ENCODE data around the gene TRAPPC4. TPM values are rescaled to one million over a fixed set of nuclear protein-coding genes. Genes with fewer than 3 reads are reported as not detected.
"Not testable (repeated sequence)": the region's sequence is repeated elsewhere in the genome, so short reads cannot be mapped to it uniquely, and the experiment has no call there.

TRAPPC4 gene
- total RNA-seq, 1 experiment from 2014 or later, result 110 TPM

DNA sequence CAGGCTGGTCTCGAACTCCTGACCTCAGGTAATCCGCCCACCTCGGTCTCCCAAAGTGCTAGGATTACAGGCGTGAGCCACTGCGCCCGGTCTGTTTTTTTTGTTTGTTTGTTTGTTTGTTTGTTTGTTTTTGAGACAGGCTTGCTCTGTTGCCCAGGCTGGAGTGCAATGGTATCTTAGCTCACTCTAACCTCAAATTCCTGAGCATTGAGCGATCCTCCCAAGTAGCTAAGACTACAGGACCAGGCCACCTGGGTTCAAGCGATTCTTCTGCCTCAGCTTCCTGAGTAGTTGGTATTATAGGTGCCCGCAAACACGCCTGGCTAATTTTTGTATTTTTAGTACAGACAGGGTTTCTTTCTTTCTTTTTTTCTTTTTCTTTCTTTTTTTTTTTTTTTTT, 14.9 kb downstream of the TRAPPC4 start:
- DNase-seq (ENCODE audit: low read depth), result not testable (repeated sequence)

DNA sequence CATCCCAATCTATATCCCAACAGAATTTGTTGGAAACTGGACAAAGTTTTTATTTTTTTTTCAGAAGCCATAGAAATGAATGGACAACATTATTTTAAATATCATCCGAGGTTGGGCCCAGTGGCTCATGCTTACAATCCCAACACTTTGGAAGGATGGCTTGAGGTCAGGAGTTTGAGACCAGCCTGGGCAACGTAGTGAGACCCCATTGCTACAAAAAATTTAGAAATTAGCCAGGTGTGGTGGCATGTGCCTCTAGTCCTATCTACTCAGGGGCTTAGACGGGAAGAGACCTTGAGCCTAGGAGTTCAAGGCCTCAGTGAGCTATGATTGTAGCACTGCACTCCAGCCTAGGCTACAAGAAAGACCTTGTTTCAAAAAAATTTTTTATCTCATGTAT, 16.2 kb downstream of the TRAPPC4 start:
- DNase-seq (ENCODE audit: low read depth), result no peak

DNA sequence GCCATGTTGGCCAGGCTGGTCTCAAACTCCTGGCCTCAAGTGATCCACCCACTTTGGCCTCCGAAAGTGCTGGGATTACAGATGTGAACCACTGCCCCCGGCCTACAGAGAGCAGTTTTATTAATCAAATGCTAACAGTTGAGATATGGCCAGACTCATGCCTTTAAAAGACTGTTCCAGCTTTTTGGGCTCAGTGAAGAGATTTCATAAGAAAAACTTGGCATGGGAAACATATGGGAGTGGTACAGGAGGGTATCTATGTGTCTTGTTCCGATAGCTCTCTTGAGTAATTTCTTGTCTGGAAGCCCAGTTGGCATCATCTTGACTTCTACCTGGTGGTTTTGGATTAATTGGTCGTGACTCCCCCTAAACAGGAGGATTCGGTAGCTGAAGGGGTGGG, 20.3 kb downstream of the TRAPPC4 start:
- no peak for DNase-seq (ENCODE audit: low read depth)

DNA sequence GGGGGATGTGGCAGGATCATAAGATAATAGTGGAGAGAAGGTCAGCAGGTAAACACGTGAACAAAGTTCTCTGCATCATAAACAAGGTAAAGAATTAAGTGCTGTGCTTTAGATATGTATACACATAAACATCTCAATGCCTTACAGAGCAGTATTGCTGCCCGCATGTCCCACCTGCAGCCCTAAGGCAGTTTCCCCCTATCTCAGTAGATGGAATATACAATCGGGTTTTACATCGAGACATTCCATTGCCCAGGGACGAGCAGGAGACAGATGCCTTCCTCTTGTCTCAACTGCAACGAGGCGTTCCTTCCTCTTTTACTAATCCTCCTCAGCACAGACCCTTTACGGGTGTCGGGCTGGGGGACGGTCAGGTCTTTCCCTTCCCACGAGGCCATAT, 20.9 kb downstream of the TRAPPC4 start:
- not testable (repeated sequence) for DNase-seq (ENCODE audit: low read depth)

DNA sequence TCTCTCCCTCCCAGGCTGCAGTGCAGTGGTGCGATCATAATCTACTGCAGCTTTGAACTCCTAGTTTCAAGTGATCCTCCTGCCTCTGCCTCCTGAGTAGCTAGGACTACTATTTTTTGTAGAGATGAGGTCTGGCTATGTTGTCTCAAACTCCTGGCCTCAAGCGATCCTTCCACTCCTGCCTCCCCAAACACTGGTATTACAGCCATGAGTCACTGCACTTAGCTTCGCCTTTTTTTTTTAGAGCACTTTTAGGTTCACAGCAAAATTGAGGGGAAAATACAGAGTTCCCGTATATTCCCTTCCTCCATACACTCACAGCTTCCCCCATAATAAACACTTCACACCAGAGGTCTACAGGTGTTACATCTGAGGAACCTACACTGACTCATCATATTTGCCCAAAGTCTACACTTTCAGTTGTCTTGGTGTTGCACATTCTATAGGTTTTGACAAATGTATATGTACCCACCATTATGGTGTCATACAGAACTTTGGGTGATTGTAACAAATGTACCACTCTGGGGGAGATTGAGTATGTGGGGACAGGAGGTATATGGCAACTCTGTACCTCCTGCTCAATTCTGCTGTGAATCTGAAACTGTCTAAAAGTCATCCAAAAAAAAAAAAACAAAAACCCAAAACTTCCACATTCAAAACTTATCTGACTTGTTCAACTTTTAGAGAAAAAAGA, 23.4 kb downstream of the TRAPPC4 start:
- DNase-seq (ENCODE audit: low read depth), result peak; percentile 23

DNA sequence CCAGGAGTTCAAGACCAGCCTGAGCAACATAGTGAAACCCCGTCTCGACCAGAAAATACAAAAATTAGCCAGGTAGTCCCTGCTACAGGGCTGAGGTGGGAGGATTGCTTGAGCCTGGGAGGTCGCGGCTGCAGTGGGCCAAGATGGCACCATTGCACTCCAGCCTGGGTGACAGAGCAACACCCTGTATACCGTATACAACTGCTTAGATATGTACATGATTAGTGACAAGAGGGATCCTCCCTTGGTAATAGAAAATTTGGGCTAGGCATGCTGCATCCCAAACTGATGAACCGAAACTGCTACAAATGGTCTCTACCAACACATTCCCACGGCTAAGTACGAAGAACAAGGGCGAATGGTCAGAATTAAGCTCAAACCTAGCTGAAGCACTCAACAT, 24.4 kb downstream of the TRAPPC4 start:
- DNase-seq (ENCODE audit: low read depth), result no peak

DNA sequence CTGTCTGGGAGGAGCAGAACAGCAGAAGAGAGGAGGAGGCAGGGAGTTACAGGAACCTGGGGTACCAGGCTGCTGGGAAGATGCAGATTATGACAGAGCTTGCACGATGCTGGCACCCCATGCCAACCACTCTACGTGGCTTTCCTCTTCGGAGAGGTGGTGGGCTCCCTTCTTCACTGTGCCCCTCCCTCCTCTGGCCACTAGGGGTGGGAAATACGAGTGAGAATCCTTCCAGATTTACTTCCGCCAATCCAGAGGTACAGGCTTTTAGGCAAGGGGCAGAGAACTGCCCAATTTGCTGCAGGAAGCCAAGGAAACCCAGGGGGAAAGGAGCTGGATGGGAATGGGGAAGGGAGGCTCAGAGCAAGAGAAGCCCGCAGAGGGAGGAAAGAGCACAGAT, 26.1 kb downstream of the TRAPPC4 start:
- DNase-seq (ENCODE audit: low read depth), result no peak

DNA sequence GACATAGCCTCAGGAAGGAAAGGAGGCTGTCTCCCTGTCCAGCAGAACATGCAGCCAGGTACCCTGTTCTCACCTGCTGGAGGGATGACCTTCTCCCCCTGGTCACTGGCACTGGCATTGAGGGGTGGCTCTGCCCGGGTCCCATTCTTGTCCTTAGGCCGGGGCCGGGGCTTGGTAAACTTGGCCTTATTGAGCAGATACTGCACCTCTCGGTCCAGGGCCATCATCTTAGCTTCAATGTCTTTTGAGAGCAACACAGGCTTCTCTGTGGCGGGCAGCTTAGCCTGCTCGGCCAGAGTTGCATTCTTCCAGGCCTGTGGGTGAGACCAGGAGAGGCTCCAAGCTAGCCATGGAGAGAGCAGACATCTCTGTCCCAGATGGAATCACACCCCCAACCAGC, 27.9 kb downstream of the TRAPPC4 start:
- DNase-seq (ENCODE audit: low read depth), result no peak

DNA sequence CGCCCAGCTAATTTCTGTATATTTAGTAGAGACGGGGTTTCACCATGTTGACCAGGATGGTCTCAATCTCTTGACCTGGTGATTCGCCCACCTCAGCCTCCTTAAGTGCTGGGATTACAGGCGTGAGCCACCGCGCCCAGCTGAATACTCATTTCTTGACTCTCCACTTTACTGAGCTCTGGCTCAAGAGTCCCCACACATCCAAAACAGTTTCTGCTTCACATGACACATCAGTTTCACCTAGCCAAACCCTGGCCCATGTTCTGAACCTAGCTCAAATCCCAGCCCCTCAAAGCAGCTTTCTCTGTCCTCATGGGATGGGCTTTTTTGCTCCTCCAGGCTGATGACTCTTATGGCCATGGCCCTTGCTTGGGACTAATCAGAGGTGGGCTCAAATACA, 28.6 kb downstream of the TRAPPC4 start:
- no peak for DNase-seq (ENCODE audit: low read depth)

DNA sequence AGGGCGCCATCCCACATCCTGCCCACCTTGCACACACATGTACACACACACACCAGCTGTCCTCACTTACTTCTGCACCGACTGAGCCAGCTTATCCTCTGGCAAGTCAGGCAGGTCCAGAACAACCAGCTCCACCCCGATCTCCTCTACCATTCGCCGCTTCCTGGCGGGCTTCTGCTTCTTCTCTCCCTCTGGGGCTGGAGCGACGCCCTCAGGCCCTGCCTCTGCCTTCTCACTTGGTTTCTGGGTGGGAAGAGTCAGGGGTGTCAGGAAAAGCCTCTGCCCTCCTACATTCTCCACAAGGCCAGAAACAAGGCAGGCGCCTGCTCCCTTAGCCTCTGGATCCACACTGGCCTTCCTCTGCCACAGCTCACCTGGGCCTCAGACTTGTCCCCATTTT, 30.1 kb downstream of the TRAPPC4 start:
- DNase-seq (ENCODE audit: low read depth), result no peak

DNA sequence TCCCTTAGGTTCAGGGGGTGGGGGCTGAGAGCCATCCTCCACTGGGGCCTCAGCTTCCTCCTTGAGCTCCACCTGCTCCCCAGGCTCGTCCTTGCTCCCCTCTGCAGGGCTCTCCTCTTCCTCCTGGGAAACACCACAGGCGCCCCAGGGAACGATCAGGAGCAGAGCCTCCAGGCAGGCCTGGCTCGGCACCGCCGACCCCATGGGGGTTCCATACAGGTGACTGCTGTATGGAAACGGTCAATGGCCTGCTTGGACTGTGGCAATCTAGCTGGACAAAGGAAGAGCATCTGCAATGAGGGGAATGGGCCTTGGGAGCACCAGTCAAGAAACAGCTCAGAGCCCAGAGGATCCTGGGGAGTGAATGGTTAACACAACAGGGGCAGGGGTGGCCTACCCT, 30.5 kb downstream of the TRAPPC4 start:
- DNase-seq (ENCODE audit: low read depth), result no peak

DNA sequence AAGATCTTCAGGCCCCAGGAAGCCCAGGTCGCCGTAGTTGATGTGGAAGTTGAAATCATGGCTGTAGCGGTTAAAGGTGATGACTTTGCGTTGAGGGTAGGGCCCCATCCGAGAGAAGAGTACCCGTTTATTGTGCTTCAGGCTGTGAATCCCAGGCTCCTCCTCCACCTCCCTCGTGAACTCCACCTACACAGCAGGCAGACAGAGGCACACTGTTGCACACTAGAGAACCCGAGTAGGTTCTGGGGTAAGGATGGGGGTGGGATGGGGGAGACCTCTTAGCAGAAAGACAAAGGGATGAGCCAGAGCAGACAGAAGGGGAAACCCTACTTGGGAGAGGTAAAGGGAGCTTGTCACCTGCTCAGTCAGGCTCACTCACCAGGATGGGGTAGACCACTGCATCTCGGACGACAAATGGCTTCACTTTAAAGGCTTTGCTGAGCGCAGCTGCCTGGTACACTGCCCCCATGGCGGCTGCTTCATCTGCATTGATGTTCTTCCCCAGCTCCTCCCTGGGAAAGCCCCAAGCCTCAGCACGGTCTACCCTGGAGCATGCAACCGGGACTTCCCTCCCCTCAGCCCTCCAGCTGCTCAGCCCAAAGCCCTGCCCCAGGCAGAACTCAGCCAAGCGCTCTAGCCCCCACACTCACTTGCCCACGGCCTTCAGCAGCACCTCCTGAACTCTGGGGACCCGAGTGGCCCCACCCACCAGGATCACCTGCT, 33.0 kb downstream of the TRAPPC4 start:
- DNase-seq (ENCODE audit: low read depth), result no peak

DNA sequence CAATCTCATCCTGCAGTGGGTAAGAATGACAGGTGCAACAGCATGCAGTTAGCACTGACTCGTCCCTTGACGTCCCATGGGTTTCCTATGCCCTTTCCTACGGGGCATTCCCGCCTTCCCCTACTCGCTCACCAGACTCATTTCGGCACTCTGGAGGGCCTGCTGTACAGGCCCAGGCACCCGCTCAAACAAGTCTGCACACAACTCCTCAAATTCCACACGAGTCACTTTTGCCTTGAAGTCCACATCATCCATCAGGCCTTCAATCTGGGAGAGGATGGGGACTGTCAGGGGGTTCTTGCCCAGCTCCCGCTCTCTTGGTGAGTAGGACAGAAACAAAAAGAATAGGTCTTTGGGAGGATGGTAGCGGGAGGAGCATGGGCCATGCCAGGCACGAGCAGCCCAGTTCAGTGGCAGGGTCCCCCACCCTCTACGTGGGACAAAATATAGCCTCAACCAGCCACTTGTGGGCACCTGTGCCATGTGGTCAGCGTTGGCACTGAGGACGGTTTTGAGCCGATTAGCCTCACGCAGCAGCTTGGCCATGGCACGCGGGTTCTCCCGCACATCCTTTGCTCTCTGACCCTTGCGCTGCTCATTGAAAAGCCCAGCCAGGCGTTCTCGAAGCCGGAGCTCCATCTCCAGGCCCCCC, 33.7 kb downstream of the TRAPPC4 start:
- no peak for DNase-seq (ENCODE audit: low read depth)

DNA sequence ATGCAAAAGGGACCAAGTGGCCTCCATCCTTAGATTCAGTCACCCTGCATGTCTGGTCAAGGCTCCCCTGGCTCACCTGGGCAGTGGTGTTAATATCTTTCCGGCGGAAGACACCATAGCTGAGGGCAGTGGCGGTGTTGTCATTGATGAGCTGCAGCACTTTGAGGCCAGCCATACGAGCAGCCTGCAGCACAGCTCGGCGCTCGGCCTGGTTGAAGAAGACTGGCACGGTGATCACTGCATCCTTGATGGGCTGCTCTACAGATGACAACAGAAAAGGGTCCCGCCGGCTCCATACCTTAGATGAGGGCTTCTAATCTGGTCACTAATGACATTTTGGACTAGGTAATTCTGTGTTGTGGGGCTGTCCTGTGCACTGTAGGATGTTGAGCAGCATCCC, 35.9 kb downstream of the TRAPPC4 start:
- no peak for DNase-seq (ENCODE audit: low read depth)

DNA sequence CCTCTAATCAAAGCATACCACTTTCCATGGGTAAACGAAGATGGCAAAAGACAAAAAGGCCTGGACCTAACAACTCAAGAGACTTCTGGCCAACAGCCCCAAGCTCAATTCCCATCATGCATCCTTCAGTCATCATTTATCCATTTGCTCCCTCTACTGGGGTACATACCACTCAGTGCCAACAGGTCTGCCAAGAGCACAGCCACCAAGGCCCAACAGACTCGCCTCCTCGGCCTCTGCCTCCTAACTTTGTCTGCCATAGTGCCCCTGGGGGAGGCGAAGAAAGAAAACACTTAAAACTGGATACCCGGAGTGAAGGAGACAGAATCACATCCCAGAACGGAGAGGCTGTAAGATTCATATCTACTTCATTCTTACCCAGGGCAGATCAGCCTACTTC, 37.3 kb downstream of the TRAPPC4 start:
- peak; percentile 17 for DNase-seq (ENCODE audit: low read depth)

DNA sequence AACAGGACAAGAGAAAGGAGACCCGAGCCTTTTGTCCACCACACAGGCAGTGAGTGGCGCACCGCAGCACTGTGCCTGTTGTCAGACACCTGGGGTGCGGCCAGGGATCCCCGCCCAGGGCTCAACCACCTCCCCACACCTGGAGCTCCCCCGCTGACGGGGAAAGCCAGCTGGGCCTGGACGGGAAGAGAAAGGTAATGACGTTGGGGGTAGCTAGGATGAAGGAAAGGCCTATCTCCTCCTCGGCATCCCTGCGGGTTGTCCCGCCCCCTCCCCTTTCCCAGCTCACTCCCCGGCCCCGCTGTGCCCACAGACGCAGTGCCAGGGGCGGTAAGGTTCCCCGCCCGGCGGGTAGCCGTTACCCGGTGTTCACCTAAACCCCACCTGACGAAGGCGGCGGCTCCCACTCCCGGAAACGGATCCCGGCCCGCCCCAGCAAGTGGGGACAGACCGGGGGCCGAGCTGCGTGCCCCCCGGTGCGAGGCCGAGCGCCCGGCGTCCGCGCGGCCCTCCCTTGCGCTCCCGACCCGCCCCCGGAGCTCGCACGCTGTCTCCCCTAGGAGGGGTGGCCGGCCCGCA, 37.9 kb downstream of the TRAPPC4 start:
- DNase-seq (ENCODE audit: low read depth), result peak; percentile 16

DNA sequence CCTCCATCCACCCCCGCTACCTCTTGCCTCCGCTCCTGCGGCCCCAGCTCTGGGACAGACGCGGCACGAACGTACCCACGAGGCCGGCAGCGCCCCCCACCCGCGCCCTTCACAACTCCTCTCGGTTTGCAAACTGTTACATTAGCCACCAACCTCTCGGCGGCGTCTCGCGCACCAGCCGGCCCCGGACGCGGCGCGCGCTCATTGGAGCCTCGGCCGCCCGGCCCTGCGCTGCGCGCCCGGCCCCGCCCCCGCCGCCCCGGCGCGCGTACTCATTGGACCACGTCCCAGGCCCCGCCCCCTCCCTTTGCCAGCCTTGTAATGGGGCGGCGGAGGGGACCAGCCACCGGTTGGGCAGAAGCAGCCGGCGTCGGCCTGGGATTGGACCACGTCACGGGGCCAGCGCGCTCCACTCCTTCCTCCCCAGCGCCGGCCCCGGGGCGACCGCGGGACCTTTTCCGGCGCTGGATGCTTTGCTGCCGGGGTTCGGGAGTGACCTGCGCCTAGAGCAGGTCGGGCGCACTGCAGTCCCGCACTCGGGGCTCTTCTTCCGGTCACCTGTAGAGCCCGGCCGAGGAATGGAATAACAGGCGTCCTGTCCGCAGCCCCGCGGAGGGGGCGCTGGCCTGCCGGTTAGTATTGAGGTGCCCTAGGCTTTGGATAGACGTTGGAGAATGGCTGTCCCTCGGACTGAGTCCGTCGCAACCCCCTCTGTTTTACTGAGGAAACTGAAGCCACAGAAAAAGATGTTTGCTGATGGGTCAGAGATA, 38.6 kb downstream of the TRAPPC4 start, which contains the start of gene HYOU1:
Gene HYOU1 (minus strand): TSS at position 206 of the 770 bp plus-strand sequence. CDS start 1,045 bp downstream, outside the sequence.
- DNase-seq (ENCODE audit: low read depth), result peak; percentile 98

DNA sequence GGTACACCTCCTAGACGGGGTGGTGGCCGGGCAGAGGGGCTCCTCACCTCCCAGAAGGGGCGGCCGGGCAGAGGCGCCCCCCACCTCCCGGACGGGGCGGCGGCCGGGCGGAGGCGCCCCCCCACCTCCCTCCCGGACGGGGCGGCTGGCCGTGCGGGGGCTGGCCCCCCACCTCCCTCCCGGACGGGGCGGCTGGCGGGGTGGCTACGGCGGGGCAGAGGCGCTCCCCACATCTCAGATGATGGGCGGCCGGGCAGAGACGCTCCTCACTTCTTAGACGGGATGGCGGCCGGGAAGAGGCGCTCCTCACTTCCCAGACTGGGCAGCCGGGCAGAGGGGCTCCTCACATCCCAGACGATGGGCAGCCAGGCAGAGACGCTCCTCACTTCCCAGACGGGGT, 40.6 kb downstream of the TRAPPC4 start:
- DNase-seq (ENCODE audit: low read depth), result not testable (repeated sequence)

DNA sequence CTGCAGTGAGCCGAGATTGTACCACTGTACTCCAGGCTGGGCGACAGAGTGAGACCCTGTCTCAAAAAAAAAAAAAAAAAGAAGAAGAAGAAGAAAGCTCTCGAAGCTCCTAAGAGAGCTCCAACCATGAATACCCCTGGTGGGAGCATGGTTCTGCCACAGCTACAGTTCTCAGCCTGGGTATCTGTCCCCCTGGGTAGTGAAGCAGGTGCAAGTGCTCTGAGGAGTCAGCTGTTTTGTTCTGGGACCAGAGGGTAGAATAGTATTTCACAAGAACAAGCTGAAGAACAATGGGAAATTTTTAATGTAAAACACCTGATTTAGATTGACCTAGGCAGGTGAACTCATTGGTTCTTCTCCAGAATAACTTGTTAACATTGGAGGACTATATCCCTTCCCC, 42.7 kb downstream of the TRAPPC4 start:
- DNase-seq (ENCODE audit: low read depth), result no peak

DNA sequence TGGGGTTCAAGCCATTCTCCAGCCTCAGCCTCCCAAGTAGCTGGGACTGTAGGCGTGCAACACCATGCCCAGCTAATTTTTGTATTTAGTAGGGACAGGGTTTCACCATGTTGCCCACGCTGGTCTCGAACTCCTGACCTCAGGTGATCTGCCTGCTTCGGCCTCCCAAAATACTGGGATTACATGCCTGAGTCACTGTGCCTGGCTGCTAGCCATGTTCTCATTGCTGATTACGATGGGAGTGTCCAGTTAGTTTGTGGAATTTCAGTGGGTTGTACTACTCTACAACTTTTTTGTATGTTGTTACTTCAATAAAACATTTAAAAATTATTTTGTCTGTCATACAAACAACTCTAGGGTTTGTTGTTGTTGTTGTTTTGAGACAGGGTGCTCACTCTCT, 44.2 kb downstream of the TRAPPC4 start:
- DNase-seq (ENCODE audit: low read depth), result peak; percentile 54

DNA sequence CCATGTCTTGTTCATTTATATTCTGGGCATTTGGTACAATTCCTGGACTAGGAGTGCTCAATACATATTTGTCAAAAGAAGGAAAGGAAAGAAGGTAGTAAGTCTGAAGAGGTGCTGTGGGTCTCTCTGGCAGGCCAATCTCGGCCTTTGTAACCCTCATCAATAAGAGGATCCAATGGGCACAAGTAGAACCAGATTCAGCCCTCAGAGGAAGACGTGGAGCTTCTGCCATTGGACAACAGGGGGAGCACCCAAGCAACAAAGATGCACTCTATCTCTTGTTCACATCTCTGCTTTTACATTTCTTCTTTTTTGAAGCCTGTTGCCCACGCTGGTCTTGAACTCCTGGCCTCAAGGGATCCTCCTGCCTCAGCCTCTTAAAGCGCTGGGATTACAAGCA, 46.8 kb downstream of the TRAPPC4 start:
- DNase-seq (ENCODE audit: low read depth), result peak; percentile 29

Data from Daoy (cell line).